ENCODE measurements around the gene LDLRAD3.

LDLRAD3 gene

DNA sequence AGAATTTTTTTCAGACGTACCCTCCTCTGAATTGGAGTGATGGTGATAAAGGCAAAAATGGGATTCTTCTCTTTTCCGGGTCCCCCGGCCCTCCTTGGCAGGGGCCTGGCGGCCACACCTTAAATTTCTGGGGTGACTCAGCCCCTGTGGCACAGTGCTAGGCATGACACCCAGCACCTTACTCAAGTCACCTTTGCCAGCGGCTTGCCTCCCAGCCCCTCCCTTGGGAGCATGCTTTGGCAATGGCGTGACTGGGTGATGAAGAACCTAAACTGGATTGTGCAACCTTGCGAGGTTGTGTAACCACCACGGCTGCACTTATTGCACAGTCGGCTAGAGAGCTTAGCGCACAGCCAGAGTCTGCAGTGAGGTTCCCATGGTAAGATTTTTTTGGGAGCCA lies 16.2 kb upstream of the LDLRAD3 start:
- DNase-seq, result peak; percentile 46

DNA sequence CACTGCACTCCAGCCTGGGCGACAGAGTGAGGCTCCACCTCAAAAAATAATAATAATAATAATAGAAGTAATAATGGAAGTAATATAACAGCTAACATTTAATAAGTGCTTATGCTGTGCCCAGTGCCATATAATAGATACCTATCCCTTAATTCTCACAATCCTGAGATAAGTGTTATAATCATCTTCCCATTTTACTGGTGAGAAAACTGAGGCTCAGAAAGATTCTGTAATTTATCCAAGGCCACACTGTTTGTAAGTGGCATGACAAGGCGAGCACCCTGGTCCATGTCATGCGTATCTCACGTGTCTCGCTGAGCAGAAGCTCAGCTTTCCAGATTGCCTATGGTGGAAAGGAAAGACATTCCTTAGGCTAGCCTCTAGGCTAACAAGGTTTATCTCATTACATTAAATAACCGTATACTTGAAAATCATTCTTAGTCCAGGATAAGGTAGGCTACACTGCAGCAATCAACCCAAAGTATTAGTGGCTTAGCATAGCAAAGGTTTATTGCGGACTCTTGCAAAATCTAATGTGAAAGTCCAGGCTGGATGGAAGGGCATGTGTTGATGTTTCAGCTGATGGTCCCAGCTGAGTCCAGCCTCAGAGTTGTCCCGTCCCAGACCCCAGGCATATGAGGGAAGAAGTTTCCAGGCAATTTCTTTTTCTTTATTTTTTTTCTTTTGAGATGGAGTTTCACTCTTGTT lies 15.0 kb upstream of the LDLRAD3 start:
- no peak for DNase-seq

DNA sequence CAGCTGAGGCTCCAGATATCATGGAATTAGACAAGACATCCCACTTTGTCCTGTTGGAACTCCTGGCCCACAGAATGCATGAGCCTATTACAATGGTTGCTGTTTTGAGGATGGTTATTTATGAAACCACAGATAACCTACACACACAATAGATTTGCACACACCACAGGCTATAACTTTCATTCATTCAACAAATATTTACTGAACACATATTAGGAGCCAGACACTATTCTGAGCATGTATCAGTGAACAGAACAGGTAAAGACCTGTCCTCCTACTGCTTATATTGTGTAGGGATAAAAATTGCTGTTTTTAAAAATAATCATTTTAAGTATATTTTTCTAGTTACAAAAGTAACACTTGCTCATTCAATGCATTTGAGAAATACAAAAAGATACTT lies 13.4 kb upstream of the LDLRAD3 start:
- DNase-seq, result no peak

DNA sequence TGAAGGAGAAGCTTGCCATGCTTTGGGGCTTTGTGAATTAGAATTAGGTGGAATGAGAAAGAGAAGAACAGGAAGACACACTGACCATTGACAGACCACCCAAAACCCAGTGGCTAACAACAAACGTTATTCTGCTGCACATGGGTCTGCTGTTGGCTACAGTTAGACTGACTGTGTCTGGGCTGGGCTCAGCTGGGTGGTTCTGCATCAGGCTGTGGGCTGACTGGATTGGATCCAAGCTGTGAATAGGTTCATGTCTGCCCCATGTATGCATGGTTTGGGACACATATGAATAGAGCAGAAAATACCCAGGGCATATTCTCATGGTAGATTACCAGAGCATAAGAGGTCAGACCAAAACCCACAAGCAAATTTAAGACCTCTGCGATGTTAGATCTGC lies 11.7 kb upstream of the LDLRAD3 start:
- DNase-seq, result no peak

DNA sequence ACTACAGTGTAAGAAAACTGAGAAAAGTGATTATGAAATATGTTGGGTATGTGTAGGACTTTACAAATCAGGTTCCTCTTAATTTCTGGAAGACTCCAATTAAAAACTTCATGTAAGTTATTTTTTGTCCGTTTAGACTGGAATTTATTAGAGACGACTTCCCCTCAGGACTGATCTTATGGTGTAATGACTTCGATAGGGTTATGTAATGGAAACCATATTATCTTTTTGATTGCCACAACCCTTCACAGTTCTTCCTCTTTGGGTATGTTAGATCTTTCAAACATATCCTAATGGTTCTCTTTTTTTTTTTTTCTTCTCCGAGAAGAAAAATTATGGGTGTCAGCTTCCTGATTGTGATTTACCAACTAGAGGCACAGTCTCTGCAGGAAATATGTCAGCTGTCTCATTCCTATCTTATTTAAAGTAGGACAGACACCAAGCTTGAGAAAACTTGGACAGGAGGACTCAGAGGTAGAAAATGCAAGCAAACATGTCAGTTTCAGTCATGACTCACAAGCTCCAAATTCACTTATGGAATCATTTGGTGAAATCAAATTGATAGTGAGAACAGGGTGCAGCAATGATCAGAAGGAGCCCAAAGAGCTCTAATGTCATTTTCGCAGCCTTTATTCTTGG lies 11.1 kb upstream of the LDLRAD3 start:
- no peak for DNase-seq

DNA sequence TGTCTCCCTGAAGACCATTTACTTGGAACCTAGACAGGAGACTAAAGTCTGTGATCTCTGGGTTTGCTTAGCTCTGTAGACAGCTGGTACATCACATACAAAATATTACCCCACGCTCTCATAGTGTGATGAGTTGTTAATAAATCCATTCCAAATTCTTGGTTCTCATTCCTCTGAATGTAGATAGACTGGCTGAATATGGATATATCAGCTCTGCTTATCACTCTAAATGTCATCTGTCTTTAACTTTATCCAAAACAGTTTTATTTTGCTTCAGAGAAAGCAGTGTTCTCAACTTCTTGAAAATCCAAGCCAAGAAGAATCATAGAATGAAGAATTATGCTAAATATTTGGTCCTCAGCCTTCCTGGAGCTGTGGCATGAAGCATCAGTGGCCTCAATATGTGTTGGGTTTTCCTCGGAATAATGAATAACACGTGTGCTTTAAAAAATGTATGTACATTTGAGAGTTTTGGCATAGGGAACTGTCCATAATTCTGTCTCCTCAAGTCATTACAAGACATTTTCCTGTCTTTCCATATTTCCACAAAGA lies 10.5 kb upstream of the LDLRAD3 start:
- DNase-seq, result no peak

DNA sequence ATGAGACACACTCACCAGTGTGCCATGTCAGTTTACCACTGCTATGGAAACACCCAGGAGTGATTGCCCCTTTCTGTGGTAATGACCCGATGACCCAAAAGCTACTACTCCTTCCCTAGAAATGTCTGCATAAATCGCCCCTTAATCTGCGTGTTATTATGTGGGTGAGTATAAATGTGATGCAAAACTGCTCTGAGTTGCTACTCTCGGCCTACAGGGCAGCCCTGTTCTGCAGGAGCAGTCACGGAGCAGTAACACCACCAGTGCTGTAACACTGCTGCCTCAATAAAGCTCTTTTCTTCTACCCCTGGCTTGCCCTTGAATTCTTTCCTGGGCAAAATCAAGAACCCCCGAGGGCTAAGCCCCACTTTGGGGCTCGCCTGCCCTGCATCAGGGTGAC lies 9.6 kb upstream of the LDLRAD3 start:
- DNase-seq, result no peak

DNA sequence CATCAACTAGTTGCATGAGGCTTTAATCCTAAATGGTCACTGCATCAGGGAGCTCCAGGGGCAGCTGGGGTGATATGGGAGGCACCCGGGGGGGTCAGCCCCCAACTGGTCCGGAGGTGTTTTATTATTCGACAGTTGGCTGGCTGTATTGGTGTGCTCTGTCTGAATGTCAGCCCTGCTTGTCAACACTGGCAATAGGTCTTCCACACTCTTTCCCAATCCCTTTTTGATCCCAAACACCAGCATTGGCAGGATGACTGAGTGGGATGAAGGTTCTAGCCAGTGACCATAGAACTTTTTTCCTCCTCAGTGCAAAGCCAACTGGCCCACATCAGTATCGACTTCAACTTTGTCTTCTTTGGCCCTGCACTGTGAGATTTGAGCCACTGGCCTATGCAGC lies 8.9 kb upstream of the LDLRAD3 start:
- DNase-seq, result peak; percentile 37

DNA sequence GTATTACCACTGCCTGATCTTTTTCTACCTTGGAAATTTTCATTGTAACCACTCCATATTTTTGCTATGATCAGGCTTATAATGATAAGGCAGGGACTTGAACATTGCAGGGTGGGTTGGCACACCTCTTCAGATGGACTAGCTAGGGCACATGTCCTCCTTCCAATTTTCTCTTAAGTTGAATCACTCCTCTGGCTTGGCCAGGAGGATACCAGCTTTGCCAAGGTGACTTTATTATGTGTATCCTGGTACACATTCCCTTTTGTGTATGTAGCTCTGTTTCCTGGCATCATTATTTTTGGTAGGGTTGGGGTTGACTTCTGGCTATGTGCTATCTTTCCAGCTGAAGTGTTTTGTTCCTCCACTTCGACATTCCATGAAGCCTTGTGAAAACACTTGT lies 8.5 kb upstream of the LDLRAD3 start:
- DNase-seq, result no peak

DNA sequence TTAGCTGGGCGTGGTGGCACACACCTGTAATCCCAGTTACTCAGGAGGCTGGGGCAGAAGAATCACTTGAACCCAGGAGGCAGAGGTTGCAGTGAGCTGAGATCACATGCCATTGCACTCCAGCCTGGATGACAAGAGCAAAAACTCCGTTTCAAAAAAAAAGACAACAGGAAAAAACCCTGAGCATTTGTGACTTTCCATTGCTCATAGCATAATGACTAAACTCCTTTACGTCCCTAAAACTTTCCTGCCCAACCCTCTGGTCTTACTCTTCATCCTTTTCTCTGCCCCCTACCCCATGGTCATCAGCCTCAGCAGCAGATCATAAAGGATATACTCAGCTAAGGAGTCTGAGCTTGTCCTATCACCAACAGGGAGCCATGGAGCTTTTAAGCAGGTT lies 6.8 kb upstream of the LDLRAD3 start:
- no peak for DNase-seq

DNA sequence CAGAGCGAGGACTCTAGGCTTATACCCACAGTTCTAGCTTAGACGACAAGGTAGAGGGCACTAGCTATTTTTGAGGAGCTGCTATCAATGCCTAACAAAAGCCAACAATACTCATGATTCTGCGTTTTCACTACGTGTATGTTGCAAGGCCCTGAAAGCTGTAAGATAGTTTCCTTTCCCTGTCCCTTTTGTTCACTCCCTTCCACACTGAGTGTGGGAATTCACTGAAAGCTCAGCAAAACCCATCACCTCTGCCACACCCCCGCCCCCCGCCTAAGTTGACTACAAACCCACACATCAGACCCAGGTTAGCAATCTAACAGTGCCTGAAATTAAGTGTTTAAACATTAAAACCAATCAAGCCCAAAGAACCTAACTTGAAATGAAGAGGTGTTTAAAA lies 6.2 kb upstream of the LDLRAD3 start:
- DNase-seq, result no peak

DNA sequence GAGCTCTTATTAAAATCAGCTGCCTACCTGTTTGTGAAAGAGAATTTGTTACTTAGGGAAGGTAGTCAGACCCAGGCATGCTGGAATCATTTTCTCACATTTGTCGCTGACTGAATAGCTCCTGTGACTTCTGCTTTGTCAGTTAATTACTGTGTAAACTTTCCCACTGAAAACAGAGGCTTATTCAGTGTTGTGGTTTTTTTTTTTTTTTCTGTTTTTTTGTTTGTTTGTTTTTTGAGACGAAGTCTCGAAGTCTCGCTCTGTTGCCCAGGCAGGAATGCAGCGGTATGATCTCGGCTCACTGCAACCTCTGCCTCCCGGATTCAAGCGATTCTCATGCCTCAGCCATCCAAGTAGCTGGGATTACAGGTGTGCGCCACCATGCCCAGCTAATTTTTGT lies 5.6 kb upstream of the LDLRAD3 start:
- DNase-seq, result no peak

DNA sequence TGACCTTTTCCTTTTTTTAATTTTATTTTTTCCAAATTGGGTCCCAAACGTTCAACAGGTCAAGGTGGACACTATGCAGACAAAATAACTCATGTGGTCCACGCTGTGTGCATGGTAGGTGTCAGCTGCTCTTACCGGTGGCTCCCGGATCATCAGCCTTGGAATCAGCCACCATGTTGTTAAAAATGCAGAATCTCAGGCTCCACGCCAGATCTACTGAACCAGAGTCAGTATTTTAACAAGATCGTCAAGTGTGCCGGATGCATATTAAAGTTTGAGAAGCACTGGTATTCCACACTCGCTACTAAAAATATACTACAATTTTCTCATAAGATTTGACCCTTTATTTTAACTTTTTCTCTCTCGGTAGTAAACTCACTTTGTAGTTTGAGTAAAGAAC lies 553 bp upstream of the LDLRAD3 start:
- no peak for DNase-seq

DNA sequence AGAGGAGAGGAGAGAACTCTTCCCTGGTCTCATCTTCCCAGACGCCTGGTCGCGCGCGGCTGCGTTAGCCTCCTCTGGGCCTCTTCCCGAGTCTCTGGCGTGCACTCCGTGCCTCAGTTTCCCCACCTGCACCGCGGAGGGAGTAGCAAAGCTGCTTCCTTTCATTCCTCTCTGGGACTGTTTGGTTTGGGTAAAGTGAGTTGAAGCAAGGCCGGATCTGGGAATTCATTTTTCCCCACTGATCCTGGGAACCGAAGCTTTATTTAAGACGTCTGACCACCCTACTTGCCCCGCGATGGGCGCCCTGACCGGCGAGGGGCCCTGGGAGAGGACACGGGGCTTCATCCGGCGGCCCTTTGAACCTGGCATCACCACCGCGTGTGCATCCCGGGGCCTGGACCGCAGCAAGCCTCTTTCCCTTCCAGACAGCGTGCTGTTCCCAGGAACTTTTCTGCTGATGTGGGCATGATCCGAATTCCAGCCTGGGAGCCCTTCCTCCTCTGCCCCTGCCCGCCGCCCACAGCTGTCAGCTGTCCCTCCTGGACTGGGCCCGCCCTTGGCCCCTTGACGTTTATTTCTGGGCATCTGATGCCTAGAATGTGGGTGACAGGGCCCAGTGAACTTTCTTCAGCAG lies 758 bp downstream of the LDLRAD3 start:
- DNase-seq, result peak; percentile 75

DNA sequence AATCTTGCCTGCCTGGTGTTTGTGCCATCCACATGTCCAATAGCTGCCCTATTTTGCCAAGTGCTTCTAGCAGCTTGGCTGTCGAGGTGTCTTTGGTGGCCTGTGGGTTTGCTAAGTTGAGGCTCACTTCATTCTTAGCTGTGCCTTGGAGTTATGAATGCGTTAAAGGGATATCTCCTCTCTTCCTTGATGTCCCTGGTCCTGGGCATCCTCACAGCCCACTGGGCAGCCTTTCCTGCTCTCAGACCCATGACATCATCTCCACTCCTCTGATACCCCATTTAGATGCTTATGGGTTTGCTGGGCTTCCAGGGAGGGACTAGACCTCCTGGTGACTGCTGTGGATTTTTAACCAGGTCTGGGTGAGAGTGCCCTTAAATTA lies 1.3 kb downstream of the LDLRAD3 start:
- no peak for DNase-seq

DNA sequence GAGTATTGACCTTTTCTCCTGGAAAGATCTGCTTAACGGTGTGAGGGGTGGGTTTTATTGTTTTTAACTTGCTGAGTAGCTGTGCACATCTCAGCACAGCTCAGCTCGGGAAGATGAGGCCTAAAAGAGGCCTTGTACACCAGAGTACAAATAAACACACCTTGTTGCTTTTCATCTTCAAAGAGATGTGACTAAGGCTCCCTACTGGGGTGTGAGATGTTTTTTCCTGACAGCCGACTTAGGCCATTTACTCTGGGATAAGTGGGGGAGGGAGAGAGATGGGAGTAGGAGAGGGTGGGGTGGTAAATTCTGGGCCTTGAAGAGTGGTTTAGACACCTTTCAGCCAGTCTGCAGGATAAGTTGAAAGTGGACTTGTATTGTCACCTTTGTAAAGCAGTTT lies 2.9 kb downstream of the LDLRAD3 start:
- DNase-seq, result no peak

DNA sequence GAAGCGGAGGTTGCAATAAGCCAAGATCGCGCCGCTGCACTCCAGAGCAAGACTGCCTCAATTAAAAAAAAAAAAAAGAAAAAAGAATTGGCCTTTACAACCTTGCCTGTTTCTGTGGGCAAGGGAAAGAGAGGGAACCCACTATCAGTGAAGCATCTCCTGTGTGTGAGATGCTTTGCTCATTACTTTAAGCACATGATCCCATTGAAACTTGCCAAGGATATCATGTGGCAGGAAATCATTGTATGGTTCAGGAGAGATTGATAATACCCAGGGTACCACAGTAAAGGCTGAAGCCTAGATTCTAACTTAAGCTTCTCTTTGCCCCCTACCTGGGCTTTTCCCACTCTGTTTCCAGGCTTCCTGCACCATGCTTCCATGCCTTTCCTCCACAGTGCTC lies 3.6 kb downstream of the LDLRAD3 start:
- no peak for DNase-seq

DNA sequence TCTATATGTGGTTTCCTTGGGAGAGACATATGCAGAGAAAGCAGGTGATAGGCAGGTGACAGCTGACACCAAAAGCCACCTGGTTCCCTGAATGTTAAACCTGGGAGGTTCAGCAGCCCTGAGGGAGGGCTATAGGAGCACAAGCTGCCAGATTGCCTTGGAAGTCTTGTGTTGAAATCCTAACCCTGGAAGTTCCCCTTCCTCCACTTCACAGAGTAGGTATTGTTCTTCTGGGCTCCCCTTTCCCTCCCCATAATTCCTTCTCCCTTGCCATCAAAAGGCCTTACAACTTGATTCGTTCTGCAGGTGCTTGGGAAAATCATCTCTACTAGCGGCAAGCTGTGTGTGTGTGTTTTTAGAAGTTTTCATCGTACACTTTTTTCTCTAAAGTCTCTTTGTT lies 5.4 kb downstream of the LDLRAD3 start:
- no peak for DNase-seq

DNA sequence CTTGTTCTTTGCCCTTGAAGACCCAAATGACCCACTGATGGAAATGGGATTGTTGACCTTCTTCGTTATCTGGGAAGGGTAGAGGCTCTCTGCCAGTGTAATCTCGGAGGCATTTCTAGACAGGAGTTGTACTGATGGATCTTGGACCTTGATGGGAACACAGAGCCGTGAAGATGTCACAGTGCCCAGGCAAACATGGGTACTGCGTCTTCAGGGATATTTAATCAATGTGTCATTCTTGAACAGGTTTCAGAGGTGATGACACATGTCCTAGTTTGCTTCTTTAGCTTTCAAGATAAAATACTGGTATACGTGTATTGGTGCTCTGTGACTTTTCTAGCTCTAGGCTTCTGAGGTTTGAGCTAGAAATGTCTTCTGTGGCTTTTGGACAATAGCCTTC lies 6.2 kb downstream of the LDLRAD3 start:
- no peak for DNase-seq

DNA sequence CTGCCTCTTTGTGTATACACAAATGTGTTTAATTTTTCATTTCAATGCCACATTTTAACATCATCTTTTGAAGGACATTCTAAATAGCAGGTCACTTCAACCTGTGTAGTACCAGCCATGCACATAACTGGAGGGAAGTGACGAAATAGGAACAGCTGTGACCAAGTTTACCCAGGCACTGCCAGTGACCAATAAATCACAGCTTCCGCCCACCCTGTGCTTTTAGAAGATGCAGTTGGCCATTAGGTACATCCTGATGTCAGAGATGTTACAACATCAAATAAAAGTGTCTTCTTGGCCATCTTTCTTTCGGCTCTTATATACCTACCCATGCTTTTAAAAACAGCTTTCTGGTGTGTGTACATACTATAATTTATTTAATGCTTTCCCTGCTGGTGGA lies 7.8 kb downstream of the LDLRAD3 start:
- DNase-seq, result no peak

DNA sequence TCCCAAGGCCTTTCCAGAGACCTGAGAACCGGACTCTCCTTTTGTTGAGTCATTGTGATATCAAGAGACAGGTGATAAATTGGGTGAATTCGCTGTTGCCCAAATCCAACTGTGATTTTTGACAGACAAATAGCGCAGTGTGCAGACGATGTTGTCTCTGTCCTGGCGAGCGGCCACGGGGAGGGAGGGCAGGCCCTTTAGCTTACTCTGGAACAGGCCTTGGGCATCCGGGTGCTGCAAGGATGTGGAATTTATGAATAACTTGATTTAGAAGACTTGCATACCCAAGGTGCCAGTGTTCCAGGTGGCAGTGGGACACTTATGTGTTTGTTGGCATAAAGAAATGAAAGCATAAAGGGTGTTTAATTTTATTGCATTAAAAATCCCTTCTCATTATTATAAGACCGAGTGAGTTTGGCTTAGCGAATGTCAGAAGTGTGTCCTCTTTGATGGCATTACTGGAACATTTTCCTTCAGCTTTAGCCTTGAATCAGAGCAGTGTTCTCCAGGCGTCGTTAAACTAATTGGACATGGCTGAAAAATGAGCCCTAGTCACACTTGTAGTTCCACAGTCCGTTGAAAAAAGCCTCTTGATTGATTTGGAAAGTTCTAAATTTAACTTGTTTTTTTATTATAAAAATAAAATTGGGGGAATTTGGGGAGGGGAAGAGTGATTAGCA lies 9.4 kb downstream of the LDLRAD3 start:
- DNase-seq, result peak; percentile 55

DNA sequence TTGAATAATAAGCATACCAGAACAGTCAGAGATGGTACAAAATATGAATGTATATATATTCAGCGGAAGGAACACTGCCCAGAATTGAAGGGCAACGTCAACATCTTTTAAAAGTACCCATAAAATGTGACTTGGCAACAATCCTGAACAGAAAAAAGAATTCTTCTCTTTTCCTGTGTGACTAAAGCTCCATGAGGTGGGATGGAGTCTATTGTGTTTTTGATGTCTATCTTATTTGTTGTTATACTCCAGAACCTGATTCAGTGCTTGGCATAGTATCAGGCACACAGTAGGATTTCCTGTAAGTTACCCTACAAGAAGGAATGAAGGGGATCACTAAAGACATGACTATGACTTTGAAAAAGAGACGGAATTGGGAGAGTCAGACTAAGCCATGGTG lies 10.3 kb downstream of the LDLRAD3 start:
- DNase-seq, result no peak

DNA sequence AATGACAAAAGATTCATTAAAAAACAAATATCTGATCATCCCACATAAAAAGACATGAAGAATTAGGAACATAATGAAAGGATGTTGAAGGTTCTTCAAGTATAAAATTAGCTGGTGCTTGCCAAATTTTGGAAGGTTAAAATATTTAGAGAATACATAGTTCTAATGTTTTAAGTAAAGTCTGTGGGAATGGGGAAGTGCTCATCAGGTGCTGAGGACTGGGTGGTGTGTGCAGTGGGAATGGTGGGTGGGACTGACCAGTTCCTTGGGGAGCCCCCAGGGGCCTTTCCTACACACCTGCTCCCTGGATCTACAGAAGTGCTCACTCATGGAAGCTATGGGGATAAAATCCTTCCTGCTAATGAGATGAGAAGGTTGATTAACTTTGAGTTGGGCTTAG lies 11.8 kb downstream of the LDLRAD3 start:
- no peak for DNase-seq
